Stimulated activated naive CD8-positive, alpha-beta T cell treated with anti-CD3 and anti-CD28 coated beads, Interleukin-15, Interleukin-2, amounts not matched to agents 100 U/mL and 50 U/mL, for 24 hours (primary cell): Measurements from ENCODE around the gene BMP7.
A peak's percentile ranks its signal among the peaks of the same experiment; 100 is the strongest.

Experiments used
- ATAC-seq: fragments of 150-1000 bp; cut with Tn5 transposase; one replicate; pipeline ENCODE4 v1.10.0; 2021
- DNase-seq: peaks from one replicate; pipeline ENCODE4 v3.0.0; 2021

The BMP7 gene

GRCh38 chr20:57190536-57191264 is 75.7 kb downstream of the BMP7 start:
- ATAC-seq (peak; percentile 9), DNase-seq (no peak)

GRCh38 chr20:57189713-57190112 is 76.7 kb downstream of the BMP7 start:
- ATAC-seq: no peak
- DNase-seq: no peak

GRCh38 chr20:57188576-57189079 is 77.8 kb downstream of the BMP7 start:
- ATAC-seq (no peak), DNase-seq (no peak)

GRCh38 chr20:57188056-57188455 is 78.4 kb downstream of the BMP7 start:
- ATAC-seq: no peak

GRCh38 chr20:57187068-57187634 is 79.3 kb downstream of the BMP7 start:
- DNase-seq: no peak
- ATAC-seq: no peak

More at GRCh38 chr20:57188056-57188455, 78.4 kb downstream of the BMP7 start:
- DNase-seq: no peak

GRCh38 chr20:57186192-57186591 is 80.2 kb downstream of the BMP7 start:
- DNase-seq (no peak), ATAC-seq (no peak)

- ATAC-seq (no peak), DNase-seq (no peak)
These were observed 81.2 kb downstream of the BMP7 start for GRCh38 chr20:57185188-57185743.

GRCh38 chr20:57183457-57184009 is 82.9 kb downstream of the BMP7 start:
- DNase-seq (no peak), ATAC-seq (no peak)

- ATAC-seq: no peak
These were observed 84.8 kb downstream of the BMP7 start for GRCh38 chr20:57181639-57182038.

GRCh38 chr20:57180954-57181353 is 85.5 kb downstream of the BMP7 start:
- ATAC-seq: no peak
- no peak for DNase-seq

More at GRCh38 chr20:57181639-57182038, 84.8 kb downstream of the BMP7 start:
- DNase-seq: no peak

GRCh38 chr20:57180387-57180786 is 86.1 kb downstream of the BMP7 start:
- no peak for ATAC-seq
- no peak for DNase-seq

GRCh38 chr20:57179265-57179664 is 87.2 kb downstream of the BMP7 start:
- DNase-seq (no peak), ATAC-seq (no peak)

- ATAC-seq (no peak), DNase-seq (no peak)
These were observed 87.8 kb downstream of the BMP7 start for GRCh38 chr20:57178582-57179111.

GRCh38 chr20:57177636-57178280 is 88.7 kb downstream of the BMP7 start:
- no peak for DNase-seq

GRCh38 chr20:57176842-57177241 is 89.6 kb downstream of the BMP7 start:
- ATAC-seq (no peak), DNase-seq (no peak)

More at GRCh38 chr20:57177636-57178280, 88.7 kb downstream of the BMP7 start:
- ATAC-seq: no peak

- DNase-seq: no peak
These were observed 90.9 kb downstream of the BMP7 start for GRCh38 chr20:57175397-57176010.

GRCh38 chr20:57174737-57175136 is 91.7 kb downstream of the BMP7 start:
- no peak for DNase-seq
- ATAC-seq: no peak

More at GRCh38 chr20:57175397-57176010, 90.9 kb downstream of the BMP7 start:
- peak; percentile 60 for ATAC-seq

- no peak for DNase-seq
- no peak for ATAC-seq
These were observed 92.5 kb downstream of the BMP7 start for GRCh38 chr20:57173986-57174385.

GRCh38 chr20:57173041-57173440 is 93.4 kb downstream of the BMP7 start:
- ATAC-seq: no peak
- no peak for DNase-seq

- no peak for DNase-seq
- no peak for ATAC-seq
These were observed 96.1 kb downstream of the BMP7 start for GRCh38 chr20:57170343-57170742.

GRCh38 chr20:57169162-57169561 is 97.3 kb downstream of the BMP7 start:
- no peak for ATAC-seq

More at GRCh38 chr20:57169162-57169561, 97.3 kb downstream of the BMP7 start:
- no peak for DNase-seq
